ENCODE results near the gene ALDOB.

- TF ChIP-seq ARNT (IDR thresholded peaks at IDR 0.05) (no peak), FOXA1 (IDR thresholded peaks at IDR 0.05) (no peak), SP1 (IDR thresholded peaks at IDR 0.05) (no peak), TARDBP (IDR thresholded peaks at IDR 0.05) (no peak), SUZ12 (IDR thresholded peaks at IDR 0.05) (no peak), CTBP1 (IDR thresholded peaks at IDR 0.05; ENCODE audit: borderline replicate concordance) (no peak), FOXM1 (IDR thresholded peaks at IDR 0.05; ENCODE audit: borderline replicate concordance) (no peak), LEF1 (IDR thresholded peaks at IDR 0.05; ENCODE audit: borderline replicate concordance) (no peak), ELF4 (IDR thresholded peaks at IDR 0.05) (no peak), FOXK2 (IDR thresholded peaks at IDR 0.05) (no peak), NFRKB (IDR thresholded peaks at IDR 0.05) (no peak)
Measured at GRCh38 chr9:101445353-101446029, 9.9 kb upstream of the ALDOB start.
